ENCODE measurements around the gene ODAD3.
"Not testable (repeated sequence)": the region's sequence is repeated elsewhere in the genome, so short reads cannot be mapped to it uniquely, and the experiment has no call there.

The ODAD3 gene

GRCh38 chr19:11458912-11459311 is 24.0 kb upstream of the ODAD3 start:
- DNase-seq: not testable (repeated sequence)

GRCh38 chr19:11458236-11458900 is 23.4 kb upstream of the ODAD3 start:
- no peak for DNase-seq

GRCh38 chr19:11457831-11458230 is 22.9 kb upstream of the ODAD3 start:
- DNase-seq: no peak

- DNase-seq: no peak
These were observed 22.2 kb upstream of the ODAD3 start for GRCh38 chr19:11457115-11457514.

- no peak for DNase-seq
These were observed 21.7 kb upstream of the ODAD3 start for GRCh38 chr19:11456659-11457058.

GRCh38 chr19:11455233-11455554 is 20.3 kb upstream of the ODAD3 start:
- not testable (repeated sequence) for DNase-seq

- DNase-seq: peak in 1 of 4 experiments; percentile 26
These were observed 18.8 kb upstream of the ODAD3 start for GRCh38 chr19:11453468-11454341.

GRCh38 chr19:11452620-11453310 is 17.8 kb upstream of the ODAD3 start:
- no peak for DNase-seq

GRCh38 chr19:11451871-11452619 is 17.1 kb upstream of the ODAD3 start:
- DNase-seq: no peak

- DNase-seq: no peak
These were observed 16.5 kb upstream of the ODAD3 start for GRCh38 chr19:11451327-11451870.

- DNase-seq: no peak
These were observed 15.8 kb upstream of the ODAD3 start for GRCh38 chr19:11450570-11451326.

- DNase-seq: no peak
These were observed 14.1 kb upstream of the ODAD3 start for GRCh38 chr19:11448923-11449554.

GRCh38 chr19:11448410-11448809 is 13.5 kb upstream of the ODAD3 start:
- no peak for DNase-seq

GRCh38 chr19:11447347-11448262 is 12.7 kb upstream of the ODAD3 start:
- DNase-seq: no peak

- DNase-seq: peak in 3 of 4 experiments; percentile 14 to 49 (median 31)
These were observed 11.9 kb upstream of the ODAD3 start for GRCh38 chr19:11446652-11447301.

GRCh38 chr19:11446271-11446651 is 11.3 kb upstream of the ODAD3 start:
- DNase-seq: no peak

- DNase-seq: no peak
These were observed 10.2 kb upstream of the ODAD3 start for GRCh38 chr19:11445141-11445540.

- DNase-seq: no peak
These were observed 9.1 kb upstream of the ODAD3 start for GRCh38 chr19:11444059-11444458.

- no peak for DNase-seq
These were observed 3.0 kb upstream of the ODAD3 start for GRCh38 chr19:11437955-11438354.

GRCh38 chr19:11435833-11436313 is 952 bp upstream of the ODAD3 start:
- DNase-seq: no peak

All from activated naive CD4-positive, alpha-beta T cell (primary cell).